ENCODE measurements around the gene ALG9. TPM values are rescaled to one million over a fixed set of nuclear protein-coding genes. Genes with fewer than 3 reads are reported as not detected.

Gene ALG9
- total RNA-seq, 1 donor from 2014 or later = 36.9 TPM

- Mint-ChIP-seq H3K4me1 (no peaks in the 10 kb centered on the region), H3K9me3 (no peaks in the 10 kb centered on the region), H3K36me3 (peaks cover 9% of the 10 kb centered on the region), H3K27me3 (ENCODE audit: insufficient read depth, low read depth) (no peaks in the 10 kb centered on the region), H3K27ac (no peak overlapping the region), H3K4me3 (no peak overlapping the region)
- Histone ChIP-seq H4K20me1 (ENCODE audit: low read depth) (no peaks in the 10 kb centered on the region), H3K27me3 (no peaks in the 10 kb centered on the region), H3K27ac (no peak overlapping the region), H3K9me3 (ENCODE audit: low read depth) (no peaks in the 10 kb centered on the region), H3F3A (ENCODE audit: low read depth) (no peaks in the 10 kb centered on the region), H3K4me1 (no peaks in the 10 kb centered on the region), H3K9ac (no peak overlapping the region), H3K4me3 (no peak overlapping the region), H3K4me2 (no peak overlapping the region), H3K36me3 (no peaks in the 10 kb centered on the region), H2AFZ (replicated peaks) (no peak overlapping the region), H3K79me2 (ENCODE audit: low read depth) (no peaks in the 10 kb centered on the region)
- no peak for DNase-seq (ENCODE audit: low spot score)
- TF ChIP-seq CTCF (IDR thresholded peaks at IDR 0.05) (no peak), EZH2phosphoT487 (IDR thresholded peaks at IDR 0.05) (no peak), EZH2 (IDR thresholded peaks at IDR 0.05) (no peak)
These were observed 79.1 kb downstream of the ALG9 start for GRCh38 chr11:111792314-111792713.

- Histone ChIP-seq H4K20me1 (ENCODE audit: low read depth) (no peaks in the 10 kb centered on the region), H3K9me3 (ENCODE audit: low read depth) (no peaks in the 10 kb centered on the region), H3K27me3 (no peaks in the 10 kb centered on the region), H3K4me1 (no peaks in the 10 kb centered on the region), H3K79me2 (ENCODE audit: low read depth) (no peaks in the 10 kb centered on the region), H3K4me2 (no peak overlapping the region), H3F3A (ENCODE audit: low read depth) (no peaks in the 10 kb centered on the region), H3K36me3 (no peaks in the 10 kb centered on the region), H3K9ac (no peak overlapping the region), H3K27ac (no peak overlapping the region), H2AFZ (replicated peaks) (no peak overlapping the region), H3K4me3 (no peak overlapping the region)
- no peak overlapping the region for H3K27ac Mint-ChIP-seq
- no peaks in the 10 kb centered on the region for H3K27me3 Mint-ChIP-seq (ENCODE audit: insufficient read depth, low read depth)
- peaks cover 7% of the 10 kb centered on the region for H3K36me3 Mint-ChIP-seq
- TF ChIP-seq CTCF (IDR thresholded peaks at IDR 0.05) (no peak), EZH2phosphoT487 (IDR thresholded peaks at IDR 0.05) (no peak), EZH2 (IDR thresholded peaks at IDR 0.05) (no peak)
- no peak overlapping the region for H3K4me3 Mint-ChIP-seq
- no peak for DNase-seq (ENCODE audit: low spot score)
- no peaks in the 10 kb centered on the region for H3K9me3 Mint-ChIP-seq
- no peaks in the 10 kb centered on the region for H3K4me1 Mint-ChIP-seq
These were observed 82.9 kb downstream of the ALG9 start for GRCh38 chr11:111788464-111788863.

GRCh38 chr11:111788051-111788450 is 83.3 kb downstream of the ALG9 start:
- TF ChIP-seq CTCF (IDR thresholded peaks at IDR 0.05) (no peak), EZH2 (IDR thresholded peaks at IDR 0.05) (no peak), EZH2phosphoT487 (IDR thresholded peaks at IDR 0.05) (no peak)
- H3F3A ChIP-seq (ENCODE audit: low read depth) = no peaks in the 10 kb centered on the region

More at GRCh38 chr11:111788051-111788450, 83.3 kb downstream of the ALG9 start:
- H3K27me3 Mint-ChIP-seq (ENCODE audit: insufficient read depth, low read depth) = no peaks in the 10 kb centered on the region
- no peaks in the 10 kb centered on the region for H3K27me3 ChIP-seq
- H3K4me1 ChIP-seq = no peaks in the 10 kb centered on the region
- no peak overlapping the region for H3K4me3 ChIP-seq
- no peaks in the 10 kb centered on the region for H3K36me3 ChIP-seq
- H2AFZ ChIP-seq (replicated peaks) = no peak overlapping the region
- no peak overlapping the region for H3K4me2 ChIP-seq
- H3K9me3 ChIP-seq (ENCODE audit: low read depth) = no peaks in the 10 kb centered on the region
- peaks cover 7% of the 10 kb centered on the region for H3K36me3 Mint-ChIP-seq
- no peak overlapping the region for H3K27ac ChIP-seq
- H4K20me1 ChIP-seq (ENCODE audit: low read depth) = no peaks in the 10 kb centered on the region
- H3K9ac ChIP-seq = no peak overlapping the region
- no peaks in the 10 kb centered on the region for H3K79me2 ChIP-seq (ENCODE audit: low read depth)
- H3K4me1 Mint-ChIP-seq = no peaks in the 10 kb centered on the region
- H3K9me3 Mint-ChIP-seq = no peaks in the 10 kb centered on the region
- no peak overlapping the region for H3K27ac Mint-ChIP-seq
- no peak overlapping the region for H3K4me3 Mint-ChIP-seq
- DNase-seq (ENCODE audit: low spot score) = no peak

Measured in neural progenitor cell (in vitro differentiated cells).